Smooth muscle cell (in vitro differentiated cells): Measurements from ENCODE around the gene WFDC8. TPM values are rescaled to one million over a fixed set of nuclear protein-coding genes. Genes with fewer than 3 reads are reported as not detected.

Experiments used
- DNase-seq: peaks from one replicate; lab custom pipeline; 2025; ENCODE audit not compliant: unreplicated experiment; lab: John Stamatoyannopoulos, UW
- H2AFZ ChIP-seq: fragments of 200-600 bp; sonication (generic); 2 replicates; pipeline ENCODE4 v1.6.0; 2016; ENCODE audit warnings: antibody characterized with exemption, low read depth, mild to moderate bottlenecking
- H3F3A ChIP-seq: fragments of 200-600 bp; sonication (generic); 2 replicates; pipeline ENCODE4 v1.6.0; 2017; ENCODE audit warnings: antibody characterized with exemption, low read depth
- H3K27ac ChIP-seq: fragments of 200-600 bp; sonication (generic); 2 replicates; pipeline ENCODE4 v1.5.1; 2016; ENCODE audit warnings: low read depth, mild to moderate bottlenecking
- H3K27me3 ChIP-seq: fragments of 200-600 bp; sonication (generic); 2 replicates; pipeline ENCODE4 v1.6.1; 2016; ENCODE audit warnings: low read depth, mild to moderate bottlenecking
- H3K36me3 ChIP-seq: fragments of 200-600 bp; sonication (generic); 2 replicates; pipeline ENCODE4 v1.5.1; 2016; ENCODE audit warnings: low read depth
- H3K4me1 ChIP-seq: fragments of 200-600 bp; sonication (generic); 2 replicates; pipeline ENCODE4 v1.5.1; 2016; ENCODE audit warnings: low read depth
- H3K4me2 ChIP-seq: fragments of 200-600 bp; sonication (generic); 2 replicates; pipeline ENCODE4 v1.6.0; 2016; ENCODE audit warnings: mild to moderate bottlenecking
- H3K4me3 ChIP-seq: fragments of 200-600 bp; sonication (generic); 2 replicates; pipeline ENCODE4 v1.5.1; 2016; ENCODE audit warnings: mild to moderate bottlenecking
- H3K79me2 ChIP-seq: fragments of 200-600 bp; sonication (generic); 2 replicates; pipeline ENCODE4 v1.6.0; 2016; ENCODE audit warnings: low read depth, mild to moderate bottlenecking
- H3K9ac ChIP-seq: fragments of 200-600 bp; sonication (generic); 2 replicates; pipeline ENCODE4 v1.6.0; 2016; ENCODE audit warnings: low read depth
- H3K9me3 ChIP-seq: fragments of 200-600 bp; sonication (generic); replicated peaks from 2 replicates; pipeline ENCODE4 v1.5.1; 2016; ENCODE audit warnings: low read depth
- H4K20me1 ChIP-seq: fragments of 200-600 bp; sonication (generic); 2 replicates; pipeline ENCODE4 v1.6.0; 2016; ENCODE audit warnings: low read depth
- WGBS: methylation state at CpG from one replicate; pipeline ENCODE4 v1.1.7; 2016; ENCODE audit warnings: low lambda C conversion rate; 5-methylcytosine and 5-hydroxymethylcytosine counted together
- polyA plus RNA-seq: library from polyadenylated mRNA; unstranded; fragments of >200 nt; fragmentation: Nextera tagmentation; extraction: Ambion mirVana; gene quantifications from 2 replicates; pipeline ENCODE4 v1.2.1, GENCODE V29; 2016
- total RNA-seq: library from RNA; depleted of rRNA; stranded (reverse); fragments of >200 nt; gene quantifications from 2 replicates; pipeline ENCODE4 v1.2.3, GENCODE V29; 2014
- TF ChIP-seq, protein P1 (sequence below): fragments of 200-600 bp; sonication (generic); IDR thresholded peaks from 2 replicates; pipeline ENCODE4 v1.5.1; 2017; ENCODE audit warnings: borderline replicate concordance, mild to moderate bottlenecking, antibody characterized with exemption; ENCODE audit not compliant: insufficient read depth, poor library complexity, severe bottlenecking

WFDC8 gene
- total and polyA plus RNA-seq, 2 experiments from 2014 or later, result not detected

DNA sequence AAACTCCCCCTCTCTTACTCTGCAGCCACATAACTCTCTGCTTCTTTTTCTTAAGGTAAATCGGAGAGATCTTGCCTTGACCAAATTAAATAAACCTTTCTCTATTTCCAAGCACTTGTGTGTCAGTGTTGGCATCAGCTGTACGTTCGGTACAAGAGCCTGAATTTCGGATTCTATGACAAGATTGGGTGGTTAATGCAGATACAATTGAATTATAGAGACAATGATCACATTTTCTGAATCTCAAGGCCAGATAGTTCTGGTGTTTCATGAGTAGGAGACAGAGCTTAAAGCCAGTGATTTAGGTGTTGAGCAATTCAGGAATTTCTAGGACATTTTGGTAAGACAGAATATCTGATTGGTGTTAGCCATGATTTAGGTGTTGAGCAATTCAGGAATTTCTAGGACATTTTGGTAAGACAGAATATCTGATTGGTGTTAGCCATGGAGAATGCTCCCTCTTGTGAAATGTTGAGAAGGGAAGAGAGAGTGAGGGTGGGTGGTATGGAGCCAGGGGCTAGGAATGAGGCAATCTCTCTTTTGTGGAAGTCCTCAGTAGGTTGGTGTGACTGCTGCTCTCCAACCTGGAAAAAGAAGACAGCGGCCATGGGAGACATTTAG, 68.7 kb downstream of the WFDC8 start:
- no peaks in the 10 kb centered on the region for H3K36me3 ChIP-seq
- H3K79me2 ChIP-seq, result no peaks in the 10 kb centered on the region
- no peak overlapping the region for H3K9ac ChIP-seq
- H3K27ac ChIP-seq, result no peak overlapping the region
- no peaks in the 10 kb centered on the region for H3K9me3 ChIP-seq
- H3F3A ChIP-seq, result no peaks in the 10 kb centered on the region
- 86% methylated on average over 5 of the region's 5 CpGs for WGBS
- no peaks in the 10 kb centered on the region for H4K20me1 ChIP-seq
- no peak for DNase-seq
- H2AFZ ChIP-seq, result no peak overlapping the region
- no peak overlapping the region for H3K4me2 ChIP-seq
- no peaks in the 10 kb centered on the region for H3K4me1 ChIP-seq
- peaks cover 17% of the 10 kb centered on the region for H3K27me3 ChIP-seq
- TF ChIP-seq, protein P1, sequence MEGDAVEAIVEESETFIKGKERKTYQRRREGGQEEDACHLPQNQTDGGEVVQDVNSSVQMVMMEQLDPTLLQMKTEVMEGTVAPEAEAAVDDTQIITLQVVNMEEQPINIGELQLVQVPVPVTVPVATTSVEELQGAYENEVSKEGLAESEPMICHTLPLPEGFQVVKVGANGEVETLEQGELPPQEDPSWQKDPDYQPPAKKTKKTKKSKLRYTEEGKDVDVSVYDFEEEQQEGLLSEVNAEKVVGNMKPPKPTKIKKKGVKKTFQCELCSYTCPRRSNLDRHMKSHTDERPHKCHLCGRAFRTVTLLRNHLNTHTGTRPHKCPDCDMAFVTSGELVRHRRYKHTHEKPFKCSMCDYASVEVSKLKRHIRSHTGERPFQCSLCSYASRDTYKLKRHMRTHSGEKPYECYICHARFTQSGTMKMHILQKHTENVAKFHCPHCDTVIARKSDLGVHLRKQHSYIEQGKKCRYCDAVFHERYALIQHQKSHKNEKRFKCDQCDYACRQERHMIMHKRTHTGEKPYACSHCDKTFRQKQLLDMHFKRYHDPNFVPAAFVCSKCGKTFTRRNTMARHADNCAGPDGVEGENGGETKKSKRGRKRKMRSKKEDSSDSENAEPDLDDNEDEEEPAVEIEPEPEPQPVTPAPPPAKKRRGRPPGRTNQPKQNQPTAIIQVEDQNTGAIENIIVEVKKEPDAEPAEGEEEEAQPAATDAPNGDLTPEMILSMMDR, result no peak
- H3K4me3 ChIP-seq, result no peak overlapping the region

DNA sequence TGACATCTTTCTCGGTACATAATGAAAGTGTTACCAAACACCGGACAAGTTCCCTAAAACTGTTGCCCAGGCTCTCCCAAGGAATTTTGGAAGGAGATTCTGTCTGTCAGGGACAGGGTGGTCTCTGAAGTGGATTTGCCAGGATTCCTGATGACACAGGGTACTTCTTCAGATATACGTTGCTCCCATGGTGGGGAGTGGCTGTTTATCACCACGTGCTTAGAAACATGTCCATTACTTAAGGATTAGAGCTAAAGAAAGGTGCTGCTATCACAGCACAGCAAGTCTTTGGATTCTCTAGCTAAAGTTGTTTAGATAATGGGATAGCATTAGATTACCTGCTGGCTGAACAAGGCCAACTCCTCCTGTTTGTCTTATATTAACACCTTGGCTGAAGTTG, 70.0 kb downstream of the WFDC8 start:
- Histone ChIP-seq H3K36me3 (no peaks in the 10 kb centered on the region), H3K4me2 (no peak overlapping the region), H4K20me1 (no peaks in the 10 kb centered on the region), H3K9ac (no peak overlapping the region), H2AFZ (no peak overlapping the region), H3K79me2 (no peaks in the 10 kb centered on the region), H3F3A (no peaks in the 10 kb centered on the region), H3K27ac (no peak overlapping the region), H3K4me1 (no peaks in the 10 kb centered on the region), H3K27me3 (peaks cover 11% of the 10 kb centered on the region), H3K9me3 (no peaks in the 10 kb centered on the region), H3K4me3 (no peak overlapping the region)
- 91% methylated on average over 4 of the region's 4 CpGs for WGBS
- no peak for DNase-seq
- TF ChIP-seq, protein P1, result no peak

DNA sequence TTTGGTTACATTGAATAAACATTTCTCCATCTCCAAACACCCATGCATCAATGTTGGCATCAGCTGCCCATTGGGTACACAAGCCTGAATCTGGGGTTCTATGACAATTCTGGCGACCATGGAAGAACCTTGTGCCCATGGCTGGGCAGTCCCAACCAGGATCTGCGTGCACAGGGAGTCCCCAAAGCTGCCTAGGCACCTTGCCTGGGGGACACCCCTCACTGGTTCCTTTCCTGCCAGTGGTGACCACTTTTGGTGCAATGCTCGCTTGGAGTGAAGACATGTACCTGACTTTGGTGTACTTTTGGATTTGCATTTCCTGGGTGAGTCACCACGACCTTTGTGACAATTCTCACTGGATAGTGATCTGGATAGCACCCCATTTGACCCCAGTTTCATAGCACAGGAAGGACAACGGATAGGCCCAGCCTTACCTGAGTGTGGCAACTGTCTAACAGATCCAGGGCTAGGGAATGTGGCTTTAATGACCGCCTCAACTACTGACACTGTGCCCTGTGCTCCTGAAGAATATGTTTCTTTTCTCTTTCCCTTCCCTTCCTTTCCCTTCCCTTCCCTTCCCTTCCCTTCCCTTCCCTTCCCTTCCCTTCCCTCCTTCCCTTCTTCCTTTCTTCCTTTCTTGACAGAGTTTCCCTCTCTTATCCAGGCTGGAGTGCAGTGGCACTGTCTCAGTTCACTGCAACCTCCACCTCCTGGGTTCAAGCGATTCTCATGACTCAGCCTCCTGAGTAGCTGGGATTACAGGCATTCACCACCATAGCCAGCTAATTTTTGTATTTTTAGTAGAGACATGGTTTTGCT, 70.8 kb downstream of the WFDC8 start:
- Histone ChIP-seq H3F3A (no peaks in the 10 kb centered on the region), H3K4me3 (no peak overlapping the region), H3K36me3 (no peaks in the 10 kb centered on the region), H4K20me1 (no peaks in the 10 kb centered on the region), H3K79me2 (no peaks in the 10 kb centered on the region), H3K27me3 (peaks cover 3% of the 10 kb centered on the region), H3K9ac (no peak overlapping the region), H3K9me3 (no peaks in the 10 kb centered on the region), H2AFZ (no peak overlapping the region), H3K4me1 (no peaks in the 10 kb centered on the region), H3K27ac (no peak overlapping the region), H3K4me2 (no peak overlapping the region)
- WGBS, result 90% methylated on average over 7 of the region's 7 CpGs
- no peak for DNase-seq
- TF ChIP-seq, protein P1, result no peak
